ENCODE data around the gene NMNAT2.

The NMNAT2 gene

GRCh38 chr1:183385340-183386144 lies 32.6 kb downstream of the NMNAT2 start:
- peak; percentile 58 for FAIRE-seq

DNA sequence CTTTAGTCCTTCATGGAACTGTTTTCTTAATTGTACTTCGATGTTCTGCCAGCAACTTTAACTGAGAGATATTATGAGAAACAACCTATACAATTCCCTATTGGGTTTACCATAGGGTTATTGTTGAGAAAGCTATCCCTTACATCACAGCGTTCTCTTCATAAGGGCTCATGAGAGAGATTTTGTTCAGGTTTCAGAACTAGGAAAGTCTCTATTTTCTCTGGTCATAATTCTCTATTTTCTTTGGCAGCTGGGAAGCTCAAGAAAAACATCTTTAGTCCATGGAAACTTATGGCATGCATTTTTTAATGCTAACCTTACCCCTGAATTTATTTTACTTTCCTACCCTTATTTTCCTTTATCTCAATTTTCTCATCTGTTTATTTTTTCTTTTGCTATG lies 38.2 kb downstream of the NMNAT2 start:
- TF ChIP-seq, protein P1, sequence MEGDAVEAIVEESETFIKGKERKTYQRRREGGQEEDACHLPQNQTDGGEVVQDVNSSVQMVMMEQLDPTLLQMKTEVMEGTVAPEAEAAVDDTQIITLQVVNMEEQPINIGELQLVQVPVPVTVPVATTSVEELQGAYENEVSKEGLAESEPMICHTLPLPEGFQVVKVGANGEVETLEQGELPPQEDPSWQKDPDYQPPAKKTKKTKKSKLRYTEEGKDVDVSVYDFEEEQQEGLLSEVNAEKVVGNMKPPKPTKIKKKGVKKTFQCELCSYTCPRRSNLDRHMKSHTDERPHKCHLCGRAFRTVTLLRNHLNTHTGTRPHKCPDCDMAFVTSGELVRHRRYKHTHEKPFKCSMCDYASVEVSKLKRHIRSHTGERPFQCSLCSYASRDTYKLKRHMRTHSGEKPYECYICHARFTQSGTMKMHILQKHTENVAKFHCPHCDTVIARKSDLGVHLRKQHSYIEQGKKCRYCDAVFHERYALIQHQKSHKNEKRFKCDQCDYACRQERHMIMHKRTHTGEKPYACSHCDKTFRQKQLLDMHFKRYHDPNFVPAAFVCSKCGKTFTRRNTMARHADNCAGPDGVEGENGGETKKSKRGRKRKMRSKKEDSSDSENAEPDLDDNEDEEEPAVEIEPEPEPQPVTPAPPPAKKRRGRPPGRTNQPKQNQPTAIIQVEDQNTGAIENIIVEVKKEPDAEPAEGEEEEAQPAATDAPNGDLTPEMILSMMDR (IDR thresholded peaks at IDR 0.05; ENCODE audit: insufficient read depth, missing control alignments) = no peak
- DNase-seq (ENCODE audit: insufficient read length, low spot score) (no peak), FAIRE-seq (peak; percentile 6)

More at GRCh38 chr1:183385340-183386144, 32.6 kb downstream of the NMNAT2 start:
- no peak for DNase-seq (ENCODE audit: insufficient read length, low spot score)
- TF ChIP-seq, protein P1 (IDR thresholded peaks at IDR 0.05; ENCODE audit: insufficient read depth, missing control alignments) = no peak

- no peak for FAIRE-seq
- no peak for DNase-seq (ENCODE audit: insufficient read length, low spot score)
- TF ChIP-seq, protein P1 (IDR thresholded peaks at IDR 0.05; ENCODE audit: insufficient read depth, missing control alignments) = no peak
Measured at GRCh38 chr1:183375381-183375780, 42.8 kb downstream of the NMNAT2 start.

DNA sequence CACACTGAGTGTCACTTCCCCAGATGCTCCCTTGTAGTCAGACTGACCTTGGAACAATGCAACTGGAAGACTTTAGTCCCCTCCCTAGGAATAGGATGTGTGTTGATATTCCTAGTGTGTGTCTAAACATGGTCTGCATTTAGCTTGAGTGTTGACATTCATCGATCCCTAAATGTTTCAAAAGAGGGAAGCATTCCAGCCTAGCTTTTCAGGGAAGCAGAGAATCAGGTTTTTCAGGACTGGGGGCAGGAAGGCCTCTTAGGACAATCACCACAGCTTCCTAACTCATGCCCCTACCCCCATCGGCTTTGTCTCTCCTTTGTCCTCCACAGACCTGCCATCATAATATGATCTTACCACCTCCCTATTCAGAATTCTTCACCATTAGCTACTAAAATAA lies 43.4 kb downstream of the NMNAT2 start:
- FAIRE-seq = no peak
- TF ChIP-seq, protein P1 (IDR thresholded peaks at IDR 0.05; ENCODE audit: insufficient read depth, missing control alignments) = no peak
- no peak for DNase-seq (ENCODE audit: insufficient read length, low spot score)

- TF ChIP-seq, protein P1 (IDR thresholded peaks at IDR 0.05; ENCODE audit: insufficient read depth, missing control alignments) = no peak
- FAIRE-seq = no peak
- DNase-seq (ENCODE audit: insufficient read length, low spot score) = no peak
Measured at GRCh38 chr1:183372586-183373230, 45.5 kb downstream of the NMNAT2 start.

GRCh38 chr1:183370399-183371058 lies 47.7 kb downstream of the NMNAT2 start:
- FAIRE-seq = no peak
- TF ChIP-seq, protein P1 (IDR thresholded peaks at IDR 0.05; ENCODE audit: insufficient read depth, missing control alignments) = no peak
- no peak for DNase-seq (ENCODE audit: insufficient read length, low spot score)
